Peyer's patch (tissue), 4 donors: ENCODE measurements around the gene NDUFC2. TPM values are rescaled to one million over a fixed set of nuclear protein-coding genes. Genes with fewer than 3 reads are reported as not detected.

ENCODE experiments used
- DNase-seq, 3 donors: peaks; one replicate each; pipeline ENCODE4 v3.0.0-alpha.2; 2017 to 2019
- H3K27ac ChIP-seq, 4 donors: fragments of 200-600 bp; sonication (generic); one replicate each; pipeline ENCODE4 v1.5.1; 2016 to 2019
- H3K27me3 ChIP-seq, 2 donors: fragments of 200-600 bp; sonication (generic); one replicate each; pipeline ENCODE4 v1.5.1; 2019
- H3K36me3 ChIP-seq, 3 donors: fragments of 200-600 bp; sonication (generic); one replicate each; pipeline ENCODE4 v1.5.1; 2016 to 2019
- H3K4me1 ChIP-seq, 4 donors: fragments of 200-600 bp; sonication (generic); one replicate each; pipeline ENCODE4 v1.5.1; 2016 to 2019
- H3K4me3 ChIP-seq, 4 donors: fragments of 200-600 bp; sonication (generic); 1 replicate in 3 of 4; 2 replicates in 1 of 4; pipeline ENCODE4 v1.5.1; 2016 to 2019; ENCODE audit warnings: mild to moderate bottlenecking in 1 of 4
- H3K9me3 ChIP-seq, 4 donors: fragments of 200-600 bp; sonication (generic); one replicate each; pipeline ENCODE4 v1.5.1; 2016 to 2019; ENCODE audit warnings: mild to moderate bottlenecking in 1 of 4
- CTCF ChIP-seq, 6 experiments: fragments of 450-650 bp in 4 of 6; fragments of 200-600 bp in 2 of 6; sonication (generic) in 1 of 6; IDR thresholded peaks; one replicate each; pipeline ENCODE4 v1.5.1; 2017 to 2019; ENCODE audit warnings: antibody characterized with exemption in 6 of 6, mild to moderate bottlenecking in 3 of 6, moderate library complexity in 1 of 6
- POLR2A ChIP-seq, 2 donors: fragments of 450-650 bp; IDR thresholded peaks; one replicate each; pipeline ENCODE4 v1.5.1; 2017; ENCODE audit warnings: antibody characterized with exemption in 2 of 2, mild to moderate bottlenecking in 2 of 2, moderate library complexity in 2 of 2
- total RNA-seq, 4 donors: library from RNA; depleted of rRNA; stranded (reverse); fragments of >200 nt; gene quantifications; one replicate each; pipeline ENCODE4 v1.1.0, GENCODE V29; 2016

The NDUFC2 gene
- total RNA-seq, 4 donors from 2014 or later: 47.0 to 159 (median 117) TPM

GRCh38 chr11:78022397-78023396 lies 57.0 kb downstream of the NDUFC2 start, which contains the start of gene KCTD14:
Gene KCTD14 (minus strand): TSS chr11:78023276. CDS start chr11:78023249, 27 bp downstream.
- H3K4me1 ChIP-seq: no peaks in the 10 kb centered on the region
- H3K27me3 ChIP-seq: no peaks in the 10 kb centered on the region
- peak within 1 kb of the TSS; percentile 15 to 71 (median 46) for H3K4me3 ChIP-seq
- H3K9me3 ChIP-seq: no peaks in the 10 kb centered on the region
- no peak for TF ChIP-seq CTCF (IDR thresholded peaks at IDR 0.05)
- peak; percentile 41 to 53 for TF ChIP-seq POLR2A (IDR thresholded peaks at IDR 0.05)
- H3K36me3 ChIP-seq: no peaks in the 10 kb centered on the region
- peak within 1 kb of the TSS in 3 of 4 donors; percentile 38 to 60 (median 43) for H3K27ac ChIP-seq
- peak in 2 of 3 donors; percentile 60 to 73 for DNase-seq

GRCh38 chr11:78021611-78022010 lies 58.1 kb downstream of the NDUFC2 start:
- no peak for DNase-seq
- Histone ChIP-seq H3K4me1 (no peaks in the 10 kb centered on the region), H3K4me3 (no peak overlapping the region), H3K36me3 (no peaks in the 10 kb centered on the region), H3K27me3 (no peaks in the 10 kb centered on the region), H3K9me3 (no peaks in the 10 kb centered on the region), H3K27ac (no peak overlapping the region)
- TF ChIP-seq CTCF (IDR thresholded peaks at IDR 0.05): no peak
- no peak for TF ChIP-seq POLR2A (IDR thresholded peaks at IDR 0.05)

- H3K27me3 ChIP-seq: no peaks in the 10 kb centered on the region
- H3K4me3 ChIP-seq: no peak overlapping the region
- DNase-seq: no peak
- H3K27ac ChIP-seq: no peak overlapping the region
- H3K4me1 ChIP-seq: no peaks in the 10 kb centered on the region
- no peak for TF ChIP-seq POLR2A (IDR thresholded peaks at IDR 0.05)
- TF ChIP-seq CTCF (IDR thresholded peaks at IDR 0.05): no peak
- no peaks in the 10 kb centered on the region for H3K36me3 ChIP-seq
- no peaks in the 10 kb centered on the region for H3K9me3 ChIP-seq
These were observed 59.4 kb downstream of the NDUFC2 start for GRCh38 chr11:78020246-78020645.

- H3K4me3 ChIP-seq: no peak overlapping the region
- no peak overlapping the region for H3K27ac ChIP-seq
- TF ChIP-seq POLR2A (IDR thresholded peaks at IDR 0.05) (no peak), CTCF (IDR thresholded peaks at IDR 0.05) (no peak)
- no peaks in the 10 kb centered on the region for H3K27me3 ChIP-seq
- no peaks in the 10 kb centered on the region for H3K4me1 ChIP-seq
- no peak for DNase-seq
- H3K36me3 ChIP-seq: no peaks in the 10 kb centered on the region
- H3K9me3 ChIP-seq: no peaks in the 10 kb centered on the region
These were observed 59.9 kb downstream of the NDUFC2 start for GRCh38 chr11:78019808-78020207.

Other genes starting within 250 kb of the NDUFC2 start
- 10 to 100 TPM; 38.9 to 68.5 (median 57.5) TPM for gene INTS4, start 85.2 kb downstream of the NDUFC2 start, total RNA-seq
- 1 to 10 TPM; 3.3 to 7.1 (median 5.9) TPM for gene KCTD14, start 56.6 kb downstream of the NDUFC2 start, total RNA-seq
- 1 to 10 TPM in 1 of 4 donors, not detected in 3; 4.1 TPM for gene THRSP, start 16.0 kb downstream of the NDUFC2 start, total RNA-seq
- 10 to 100 TPM; 12.7 to 83.3 (median 21.4) TPM for gene ALG8, start 59.8 kb upstream of the NDUFC2 start, total RNA-seq
- gene KCTD21, start 108.8 kb upstream of the NDUFC2 start, total RNA-seq: 10 to 100 TPM in 3 of 4 donors, 1 to 10 TPM in 1; 8.7 to 25.2 (median 16.9) TPM
- 10 to 100 TPM in 3 of 4 donors, 1 to 10 TPM in 1; 6.6 to 30.6 (median 13.3) TPM for gene USP35, start 109.1 kb upstream of the NDUFC2 start, total RNA-seq